ENCODE results near the gene SKAP1. TPM values are rescaled to one million over a fixed set of nuclear protein-coding genes. Genes with fewer than 3 reads are reported as not detected.
"Not testable (repeated sequence)": the region's sequence is repeated elsewhere in the genome, so short reads cannot be mapped to it uniquely, and the experiment has no call there.

SKAP1 gene
- polyA plus RNA-seq, 1 donor: 12.7 TPM

DNA sequence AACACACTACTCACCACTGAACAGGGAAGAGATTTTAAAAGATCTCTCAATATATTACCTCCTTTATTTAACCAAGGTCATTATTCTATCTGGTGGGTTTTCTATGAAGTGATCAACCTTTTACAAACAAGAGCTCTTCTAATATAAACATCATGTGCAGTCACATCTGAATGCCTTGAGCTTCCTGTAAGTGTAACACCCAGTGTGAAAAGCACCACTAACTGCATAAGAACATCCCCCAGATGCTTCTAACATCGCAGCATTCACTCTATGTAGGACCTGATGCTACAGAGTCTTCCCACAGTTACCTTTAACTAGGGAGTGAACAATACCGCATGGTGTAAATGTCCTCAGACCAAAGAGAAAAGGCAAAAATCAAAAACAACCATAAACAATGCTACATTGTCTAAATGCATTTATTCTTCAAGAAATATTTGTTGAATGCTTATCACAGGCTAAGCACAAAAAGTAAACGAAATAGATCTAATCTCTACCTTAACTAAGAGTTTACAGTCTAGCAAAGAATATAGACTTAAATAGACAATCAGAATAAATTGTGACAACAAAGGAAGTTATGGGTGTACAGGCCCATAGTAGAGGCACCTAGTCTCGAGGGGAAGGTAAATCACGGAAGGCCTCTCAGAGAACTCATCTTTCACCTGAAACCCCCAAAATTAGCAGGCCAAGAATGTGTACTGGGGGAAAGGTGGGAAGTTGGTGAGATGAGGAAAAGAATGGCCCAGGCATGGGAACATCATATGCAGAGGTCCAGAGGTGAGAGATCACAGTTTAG, 16.2 kb downstream of the SKAP1 start:
- no peak for DNase-seq

DNA sequence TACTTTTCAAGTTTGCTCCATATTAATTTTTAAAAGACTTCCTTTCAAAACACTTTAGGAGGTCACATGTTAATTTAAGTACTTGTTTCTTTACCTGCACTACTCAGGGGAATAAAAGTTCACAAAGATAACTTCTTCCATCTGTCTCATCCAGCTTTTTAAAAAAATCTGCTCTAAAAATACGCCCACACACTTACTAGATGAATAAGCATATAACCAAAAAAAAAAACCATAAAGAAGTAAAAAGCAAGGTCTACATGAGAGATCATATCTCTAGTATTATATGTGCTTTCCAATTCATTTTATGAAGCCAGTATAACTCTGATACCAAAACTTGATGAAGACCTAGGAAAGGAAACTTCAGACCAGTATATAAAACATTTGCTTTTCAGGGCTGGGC, 17.2 kb downstream of the SKAP1 start:
- DNase-seq: no peak

DNA sequence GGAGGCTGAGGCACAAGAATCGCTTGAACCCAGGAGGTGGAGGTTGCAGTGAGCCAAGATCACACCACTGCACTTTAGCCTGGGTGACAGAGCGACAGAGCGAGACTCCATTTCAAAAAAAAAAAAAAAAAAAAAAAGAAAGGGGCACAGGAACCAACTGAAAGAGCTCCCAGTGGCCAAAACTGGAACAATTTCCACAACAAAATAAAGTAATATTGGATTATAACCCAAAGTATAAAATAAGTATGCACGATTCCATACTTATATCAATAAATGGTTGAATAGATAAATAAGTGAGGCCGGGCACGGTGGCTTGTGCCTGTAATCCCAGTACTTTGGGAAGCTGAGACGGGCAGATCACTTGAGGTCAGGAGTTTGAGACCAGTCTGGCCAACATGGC, 19.2 kb downstream of the SKAP1 start:
- not testable (repeated sequence) for DNase-seq

DNA sequence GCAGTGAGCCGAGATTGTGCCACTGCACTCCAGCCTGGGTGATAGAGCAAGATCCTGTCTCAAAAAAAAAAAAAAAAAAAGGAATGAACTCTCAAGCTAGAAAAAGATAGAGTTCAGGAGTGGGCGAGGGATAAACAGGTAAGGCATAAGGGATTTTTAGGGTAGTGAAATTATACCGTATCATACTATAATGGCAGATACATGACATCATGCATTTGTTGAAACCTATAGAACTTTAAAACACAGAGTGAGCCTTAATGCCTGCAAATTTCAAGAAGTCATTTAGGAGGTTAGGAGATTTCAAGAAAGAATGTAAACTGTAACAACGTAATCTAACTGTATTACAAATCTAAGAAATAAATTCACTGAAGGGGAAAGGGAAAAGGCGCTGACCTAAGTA, 20.4 kb downstream of the SKAP1 start:
- DNase-seq: no peak

DNA sequence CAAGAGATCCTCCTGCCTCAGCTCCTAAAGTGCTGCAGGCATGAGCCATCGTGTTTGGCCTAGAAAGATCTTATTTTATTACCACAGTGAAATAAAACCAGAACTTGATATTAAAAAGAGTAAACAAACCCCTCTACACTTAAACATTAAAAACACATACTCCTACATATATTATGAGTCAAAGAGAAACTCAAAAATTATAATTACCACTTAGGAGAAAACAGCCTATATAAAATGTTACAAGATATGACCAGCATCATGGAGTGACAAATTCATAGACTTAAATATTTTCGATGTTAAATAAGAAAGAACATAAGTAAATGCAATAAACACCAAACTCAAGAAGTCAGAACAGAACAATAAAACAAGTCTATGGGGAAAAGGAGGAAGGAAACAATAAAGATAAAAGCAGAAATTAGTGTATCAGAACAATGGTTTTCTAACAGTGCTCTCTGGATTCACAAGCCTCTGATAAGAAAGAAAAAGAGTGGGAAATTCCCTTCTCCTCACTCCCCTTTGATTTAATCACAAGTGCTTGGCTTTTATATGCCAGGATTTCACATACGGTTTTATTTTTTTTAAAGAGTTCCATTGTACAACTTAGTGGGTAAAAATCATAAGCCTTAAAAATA, 23.0 kb downstream of the SKAP1 start:
- no peak for DNase-seq

DNA sequence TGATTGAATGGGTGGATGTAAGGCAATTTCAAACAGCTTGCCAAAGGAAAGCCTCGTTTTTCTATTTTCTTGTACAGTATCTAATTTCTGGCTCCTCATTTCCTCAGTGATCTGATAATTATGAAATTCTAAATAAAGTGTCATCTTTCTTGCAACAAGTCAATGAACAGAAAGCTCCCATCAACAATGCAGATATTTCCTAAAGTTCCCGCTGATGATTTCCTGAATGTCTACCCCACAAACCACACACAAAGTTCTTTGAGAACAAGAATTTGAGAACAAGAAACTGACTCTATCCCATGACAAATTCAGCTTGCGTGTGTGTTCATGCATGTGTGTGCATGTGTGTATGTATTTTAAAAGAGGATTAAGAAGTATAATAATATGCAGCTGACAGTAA, 35.2 kb downstream of the SKAP1 start:
- no peak for DNase-seq

DNA sequence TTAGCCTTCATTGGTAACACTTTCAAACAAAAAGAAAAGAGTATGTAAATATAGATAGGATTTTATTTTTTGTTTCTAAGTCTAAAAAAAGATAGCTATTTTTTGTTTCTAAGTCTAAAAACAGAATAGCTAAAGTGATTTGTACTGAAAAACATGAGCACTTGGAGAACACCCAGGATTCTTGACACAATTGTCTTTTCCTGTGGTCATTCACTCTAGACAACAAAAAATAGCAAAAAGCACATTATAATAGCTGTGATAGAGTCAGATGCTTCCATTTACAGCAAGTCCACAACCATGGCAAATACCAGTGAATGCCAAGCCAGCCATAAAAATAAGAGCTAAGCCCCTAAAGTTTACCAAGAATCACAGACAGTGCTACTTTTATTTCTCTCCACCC, 36.7 kb downstream of the SKAP1 start:
- no peak for DNase-seq

DNA sequence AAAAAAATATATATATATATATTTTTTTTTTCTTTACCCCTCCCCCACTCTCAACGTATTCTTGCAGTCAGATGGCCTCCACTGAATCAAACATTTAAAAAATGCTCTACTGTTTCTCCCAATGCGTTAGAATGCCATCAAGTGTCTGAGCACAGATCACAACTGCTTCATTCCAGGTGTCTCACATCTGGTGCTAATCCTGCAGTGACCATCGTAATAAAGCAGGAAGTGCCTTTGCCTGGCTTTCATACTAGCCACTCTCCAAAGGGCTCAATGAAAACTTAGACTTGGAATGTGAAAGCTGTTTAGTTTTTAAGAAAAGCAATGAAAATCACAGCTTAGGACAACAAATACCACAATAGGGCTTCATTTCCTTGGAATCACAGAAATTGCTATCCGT, 37.2 kb downstream of the SKAP1 start:
- no peak for DNase-seq

DNA sequence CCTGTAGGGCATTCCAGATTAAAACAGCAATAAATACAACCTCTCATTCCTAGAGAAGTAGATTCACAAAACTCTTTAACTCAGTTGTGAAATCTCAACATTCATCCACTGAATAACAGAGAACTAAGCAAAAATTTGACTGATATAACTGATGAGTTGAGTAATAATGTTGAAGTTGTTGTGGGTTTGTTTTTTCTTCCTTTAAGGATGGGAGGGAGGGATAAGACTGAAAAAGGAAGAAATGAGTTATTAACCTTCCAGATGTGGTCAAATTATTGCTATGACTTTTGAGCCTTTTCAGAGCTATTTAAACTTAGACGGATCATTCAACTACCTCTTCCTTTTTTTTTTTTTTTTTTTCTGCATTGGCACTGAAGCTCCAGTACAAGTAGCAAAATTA, 38.6 kb downstream of the SKAP1 start:
- DNase-seq: no peak

DNA sequence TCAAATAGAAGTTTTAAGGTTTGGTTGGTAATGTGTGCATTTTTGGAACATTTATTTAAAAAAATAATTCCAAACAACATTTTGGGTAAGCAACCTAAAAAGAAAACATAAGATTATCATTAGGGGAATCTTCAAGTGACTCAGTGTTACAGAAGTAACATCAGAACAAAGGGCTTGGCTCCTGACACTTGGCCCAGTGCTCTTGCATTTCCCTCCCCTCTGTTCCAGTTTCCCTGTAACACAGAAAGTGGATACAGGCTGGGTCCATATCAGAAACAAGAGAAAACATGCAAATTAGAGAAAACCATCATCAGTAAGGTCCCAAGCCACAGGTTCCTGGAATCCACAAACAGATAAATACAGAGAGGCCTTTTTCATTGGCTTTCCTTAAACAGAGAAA, 40.1 kb downstream of the SKAP1 start:
- DNase-seq: no peak

DNA sequence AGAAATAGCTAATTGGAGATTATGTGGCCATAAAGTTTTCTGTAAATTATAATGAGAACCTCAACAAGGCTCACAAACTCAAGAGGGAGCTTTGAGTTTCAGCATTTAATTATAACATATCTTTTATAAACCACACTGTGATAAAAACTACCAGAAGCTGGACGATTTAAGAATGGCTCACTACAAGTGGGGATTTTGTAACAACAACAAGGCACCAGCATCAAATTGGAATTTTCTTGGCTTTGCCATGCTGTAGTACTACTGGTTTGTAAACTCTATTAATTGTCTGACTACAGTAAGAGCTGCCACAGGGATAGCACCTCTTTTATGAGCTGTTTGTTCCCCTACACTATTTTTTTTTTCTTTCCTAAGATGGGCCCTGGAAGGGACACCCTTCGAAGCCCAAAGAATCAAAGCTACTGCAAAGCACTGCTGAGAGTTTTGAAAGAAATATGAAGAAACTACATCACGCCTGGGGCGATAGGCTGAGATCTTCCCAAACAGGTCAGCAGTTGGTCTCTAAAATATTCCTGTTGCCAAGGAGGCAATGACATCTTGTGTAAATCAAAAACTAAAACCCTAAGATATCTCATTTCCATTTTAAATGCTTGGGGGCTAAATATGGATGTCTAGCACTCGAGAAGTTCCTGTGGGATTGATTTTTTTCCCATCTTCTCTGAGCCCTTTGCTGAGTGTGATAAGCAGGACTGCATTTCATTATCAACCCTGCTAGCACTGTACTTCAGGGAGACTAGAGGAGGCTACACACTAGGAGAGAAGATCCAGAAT, 40.9 kb downstream of the SKAP1 start:
- DNase-seq: no peak

DNA sequence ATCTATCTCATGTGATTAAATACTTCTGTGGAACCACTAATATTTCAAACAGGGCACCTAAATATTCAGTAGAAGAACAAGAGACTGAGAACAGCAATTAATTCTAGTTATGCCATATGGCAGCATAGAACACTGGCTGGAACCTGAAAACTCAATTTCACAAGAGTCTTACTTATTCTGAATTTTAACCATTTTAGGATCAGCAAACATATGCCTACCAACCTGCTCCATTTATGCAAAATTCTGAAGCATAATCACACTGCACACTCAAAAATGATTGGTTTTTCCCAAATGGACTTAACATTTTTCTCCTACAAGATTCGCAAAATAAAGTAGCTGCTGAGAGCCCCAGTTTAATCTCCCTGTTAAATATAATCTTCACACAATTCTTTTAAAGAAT, 43.2 kb downstream of the SKAP1 start:
- no peak for DNase-seq

DNA sequence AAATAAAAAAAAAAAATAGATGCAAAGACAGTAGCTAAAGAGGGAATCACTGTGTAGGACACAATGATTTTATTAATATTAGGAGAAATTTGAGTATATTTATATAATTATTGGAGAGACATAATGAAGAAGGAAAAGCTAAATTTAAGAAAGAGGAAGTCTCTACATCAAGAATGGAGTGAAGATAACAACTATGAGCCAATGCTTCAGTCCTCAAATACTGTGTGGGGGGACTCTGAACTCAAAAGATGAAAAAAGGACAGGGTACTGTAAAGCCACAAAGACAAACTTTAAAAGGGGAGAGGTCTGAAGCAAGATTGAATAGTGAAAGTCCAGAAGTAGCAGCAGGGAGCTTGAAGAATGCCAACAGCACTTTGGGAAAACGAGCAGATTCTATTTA, 44.7 kb downstream of the SKAP1 start:
- no peak for DNase-seq

DNA sequence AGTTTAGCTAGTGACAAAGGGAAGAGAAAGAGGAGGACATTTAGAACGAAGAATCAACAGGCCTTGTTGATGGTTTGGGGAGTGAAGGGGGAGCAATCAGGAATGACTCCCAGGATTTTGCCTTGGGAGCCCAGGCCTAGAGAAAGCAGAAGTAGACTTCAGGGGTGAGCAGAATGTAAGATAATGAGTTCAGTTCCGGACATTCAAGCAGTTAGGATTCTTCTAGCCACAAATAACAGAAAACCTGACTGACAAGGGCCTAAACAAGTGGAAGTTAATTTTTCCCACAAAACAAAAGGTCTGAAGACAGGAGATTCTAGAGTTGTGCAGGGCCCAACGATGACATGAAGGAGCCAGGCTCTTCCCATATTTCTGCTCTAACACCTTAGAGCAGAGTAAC, 45.9 kb downstream of the SKAP1 start:
- no peak for DNase-seq

DNA sequence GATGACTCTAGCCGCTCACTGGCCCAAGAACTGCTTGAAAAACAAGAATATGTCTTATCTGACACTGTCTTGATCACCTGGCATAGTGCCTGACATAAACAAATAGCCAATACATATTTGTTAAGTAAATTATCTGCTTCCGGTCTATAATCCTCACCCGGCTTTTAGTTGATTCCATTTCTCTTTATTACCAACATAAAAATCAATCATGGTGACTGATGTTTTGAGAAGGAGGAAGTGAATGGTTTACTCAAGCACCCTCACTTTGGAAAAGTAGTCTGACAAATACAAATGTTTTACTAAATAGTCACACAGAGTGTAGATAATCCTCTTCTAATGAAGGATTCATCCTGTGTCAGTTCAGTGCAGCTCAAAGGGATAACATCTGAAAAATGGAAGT, 47.0 kb downstream of the SKAP1 start:
- no peak for DNase-seq

DNA sequence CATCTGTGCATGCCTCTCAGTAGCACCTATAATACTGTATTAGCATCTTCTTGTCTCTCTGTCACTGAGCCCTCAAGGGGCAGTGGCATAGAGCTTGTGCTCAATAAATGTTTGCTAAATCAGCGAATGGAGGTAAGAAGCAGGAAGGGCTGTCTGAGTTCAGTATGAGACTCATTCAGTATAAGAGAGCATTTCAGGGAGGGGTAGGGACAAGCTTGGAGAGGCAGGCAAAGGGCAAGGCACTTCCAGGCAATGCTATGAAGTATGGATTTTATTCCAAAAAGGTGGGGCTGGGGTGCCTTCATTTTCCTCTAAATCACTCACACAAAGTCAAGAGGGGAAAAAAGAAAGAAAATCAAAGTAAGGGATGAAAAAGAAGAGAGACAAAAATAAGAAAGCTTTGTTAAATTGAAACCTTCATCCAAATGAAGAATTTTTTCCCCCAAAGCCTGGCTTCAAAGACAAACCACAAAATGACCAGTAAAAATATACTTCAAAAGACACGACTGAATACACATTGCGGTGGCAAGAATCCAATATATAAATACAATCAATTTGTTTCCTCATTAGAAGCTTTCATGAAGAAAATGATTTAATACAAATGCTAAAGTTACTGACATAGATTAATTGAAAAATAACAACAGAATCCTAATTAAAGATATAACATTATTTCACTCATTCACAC, 51.2 kb downstream of the SKAP1 start:
- DNase-seq: no peak

DNA sequence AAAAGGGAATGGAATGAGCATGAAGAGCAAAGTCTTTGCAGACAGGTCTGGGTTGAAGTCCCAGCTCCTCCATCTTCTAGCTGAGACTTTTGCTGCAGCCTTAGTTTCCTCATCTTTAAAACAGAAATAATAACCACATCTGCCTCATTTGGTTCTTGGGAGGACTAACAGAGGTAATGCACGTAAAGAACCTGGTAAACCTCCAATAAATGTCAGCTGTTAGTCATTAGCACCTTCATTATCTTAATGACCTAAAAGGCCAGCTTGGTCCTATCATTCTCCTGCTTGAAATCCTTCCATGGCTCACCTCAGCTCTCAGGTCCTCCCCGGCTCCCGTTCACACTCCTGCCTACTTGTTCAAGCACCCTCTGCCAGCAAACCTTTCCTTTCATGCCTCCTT, 51.8 kb downstream of the SKAP1 start:
- no peak for DNase-seq

DNA sequence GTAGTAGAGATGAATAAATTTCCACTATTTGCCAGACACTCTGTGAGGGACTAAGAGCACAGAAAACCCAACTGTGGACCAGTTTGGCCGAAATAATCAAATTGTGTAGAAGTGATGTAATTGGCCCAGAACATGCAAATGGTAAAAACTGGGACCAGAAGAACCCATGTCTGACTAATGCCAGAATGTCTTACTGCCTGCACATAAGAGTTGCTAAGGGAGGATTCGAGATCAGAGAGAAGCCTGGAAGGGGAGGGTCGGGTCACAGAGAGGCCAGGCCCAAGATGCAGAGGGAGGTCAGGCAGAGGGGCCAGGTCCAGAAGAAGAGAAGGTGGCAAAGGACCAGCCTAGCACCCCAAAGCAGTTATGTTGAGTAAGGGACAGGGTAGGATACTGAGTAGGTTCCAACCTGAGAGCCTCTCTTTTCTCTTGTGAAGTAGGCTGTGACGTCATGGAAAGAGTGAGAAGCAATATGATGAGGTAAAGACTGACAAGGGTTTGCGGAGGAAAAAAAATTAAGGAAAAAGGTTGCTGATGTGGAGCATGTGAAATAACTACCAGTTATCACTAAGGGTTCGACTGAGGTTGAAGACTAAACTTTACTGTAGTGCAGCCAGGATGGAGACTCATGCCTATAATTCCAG, 53.2 kb downstream of the SKAP1 start:
- DNase-seq: no peak

DNA sequence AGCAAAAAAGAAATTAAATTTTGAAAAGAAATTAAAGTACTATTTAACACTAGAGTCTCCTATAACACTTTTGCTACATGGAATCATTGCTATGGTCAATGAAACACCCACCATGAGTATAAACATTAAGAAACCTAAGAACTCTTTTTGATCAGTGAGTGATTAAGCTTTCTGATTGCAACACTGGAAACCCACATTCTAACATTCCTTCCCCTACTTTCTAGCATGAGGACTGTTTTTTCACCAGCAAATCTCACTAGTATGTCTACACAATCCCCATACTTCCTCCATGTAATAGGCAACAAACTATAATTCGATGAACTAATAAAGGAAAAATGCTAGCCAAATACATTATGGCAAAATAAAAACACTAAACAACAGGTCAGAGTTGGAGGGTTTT, 54.7 kb downstream of the SKAP1 start:
- no peak for DNase-seq

DNA sequence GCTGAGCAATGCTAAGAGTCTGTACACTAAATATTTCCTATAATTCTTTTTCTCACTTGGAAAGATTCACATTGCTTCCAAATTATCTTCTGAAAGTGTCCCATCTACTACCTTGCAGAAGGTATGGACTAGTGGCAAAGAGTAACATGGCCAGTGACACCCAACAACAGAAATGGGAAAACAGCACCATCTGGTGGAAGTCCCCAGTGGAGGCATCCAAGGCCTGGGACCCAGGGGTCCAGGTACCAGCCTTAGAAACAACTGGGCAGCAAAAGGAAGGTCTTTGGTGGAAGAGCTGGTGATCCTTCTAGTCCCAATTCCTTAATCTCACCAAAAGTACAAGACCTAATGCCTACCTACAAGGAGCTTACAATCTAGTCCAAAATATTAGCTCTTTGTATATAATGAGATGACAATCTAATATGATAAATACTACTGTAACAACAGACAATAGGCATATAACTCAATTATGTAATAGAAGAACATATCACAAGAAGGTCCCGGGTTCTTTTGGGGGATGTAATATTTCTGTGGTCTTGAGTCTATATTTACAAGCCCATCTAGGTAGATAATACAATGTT, 55.3 kb downstream of the SKAP1 start:
- DNase-seq: no peak

DNA sequence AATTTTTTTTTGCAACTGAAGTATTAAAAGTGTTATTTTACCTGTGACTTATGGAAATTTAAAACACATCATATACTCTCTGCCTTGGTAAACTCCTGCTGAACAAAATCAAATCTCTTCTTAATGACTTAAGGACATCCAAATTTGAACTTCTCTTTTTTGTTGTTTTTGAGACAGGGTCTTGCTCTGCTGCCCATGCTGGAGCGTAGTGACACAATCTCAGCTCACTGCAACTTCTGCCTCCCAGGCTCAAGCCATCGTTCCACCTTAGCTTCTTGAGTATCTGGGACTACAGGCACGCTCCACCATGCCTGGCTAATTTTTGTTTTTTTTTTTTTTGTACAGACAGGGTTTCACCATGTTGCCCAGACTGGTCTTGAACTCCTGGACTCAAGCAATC, 56.1 kb downstream of the SKAP1 start:
- DNase-seq: no peak
